GM21360 (cell line): ENCODE results near the gene GPBAR1.

Experiments used
- ATAC-seq: cut with Tn5 transposase; IDR thresholded peaks from one replicate; pipeline ENCODE4 v1.9.1; 2021; ENCODE audit warnings: mild to moderate bottlenecking, moderate library complexity; ENCODE audit not compliant: unreplicated experiment

The GPBAR1 gene

GRCh38 chr2:218284106-218284811, 23.4 kb downstream of the GPBAR1 start:
- ATAC-seq = no peak

DNA sequence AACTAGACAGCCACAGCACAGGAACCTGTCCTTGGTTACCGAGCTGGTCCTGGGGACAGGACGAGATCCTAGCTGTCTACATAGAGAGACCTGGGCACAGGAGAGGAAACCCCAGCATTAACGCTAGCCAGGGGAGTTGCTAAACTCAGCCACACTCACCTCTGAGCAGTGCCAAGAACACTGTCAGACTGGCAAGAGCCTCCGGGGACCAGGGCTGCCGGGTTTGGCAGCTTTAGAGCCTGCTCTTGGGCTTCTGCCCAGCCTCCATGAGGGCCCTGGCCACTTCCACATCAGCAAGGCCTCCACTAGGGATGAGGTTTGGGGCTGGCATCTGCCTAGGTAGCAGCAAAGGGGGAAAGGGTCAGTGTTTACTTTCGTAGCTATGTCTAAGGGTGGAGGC, 24.8 kb downstream of the GPBAR1 start:
- no peak for ATAC-seq

DNA sequence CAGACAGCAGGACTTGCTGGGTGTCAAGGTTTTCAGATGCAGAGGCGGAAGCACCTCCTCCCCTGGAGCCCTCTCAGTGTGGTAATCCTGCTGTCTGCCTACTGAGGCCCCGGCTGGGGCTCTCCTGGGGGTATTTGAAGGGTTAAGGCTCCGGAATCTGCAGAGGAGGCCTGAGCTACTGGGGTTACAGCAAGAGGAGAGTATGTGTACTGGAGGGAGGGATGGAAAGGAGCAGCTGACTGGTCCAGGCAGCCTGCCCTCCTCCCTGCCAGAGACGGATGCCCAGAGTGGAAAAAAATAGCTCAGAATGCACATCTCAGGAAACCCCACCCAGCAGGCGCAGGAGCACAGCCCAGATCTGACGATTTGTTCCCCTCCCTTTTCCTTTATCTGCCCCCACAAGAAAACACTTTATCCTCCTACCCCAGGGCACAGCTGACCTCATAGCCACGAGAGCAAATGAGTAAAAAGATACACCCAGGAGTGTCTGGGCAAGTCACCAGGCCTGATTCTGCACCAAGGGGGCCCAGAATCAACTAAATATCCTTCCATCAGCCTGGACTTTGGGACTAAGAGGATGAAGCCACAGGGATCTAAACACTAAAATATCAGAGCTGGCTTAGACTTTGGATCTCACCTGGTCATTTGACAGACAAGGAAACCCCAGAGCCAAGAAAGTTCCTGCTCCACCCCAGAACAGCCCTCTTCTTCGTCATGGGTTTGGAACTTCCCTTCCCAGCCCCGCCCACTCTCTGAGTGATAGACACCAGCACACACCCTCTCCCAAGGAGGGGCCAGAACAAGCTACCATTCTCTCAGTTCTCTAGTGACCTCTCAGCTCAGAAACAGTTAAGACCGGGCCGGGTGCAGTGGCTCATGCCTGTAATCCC, 26.0 kb downstream of the GPBAR1 start:
- peak; percentile 54 for ATAC-seq

- no peak for ATAC-seq
Measured at GRCh38 chr2:218289639-218290315, 29.0 kb downstream of the GPBAR1 start.

DNA sequence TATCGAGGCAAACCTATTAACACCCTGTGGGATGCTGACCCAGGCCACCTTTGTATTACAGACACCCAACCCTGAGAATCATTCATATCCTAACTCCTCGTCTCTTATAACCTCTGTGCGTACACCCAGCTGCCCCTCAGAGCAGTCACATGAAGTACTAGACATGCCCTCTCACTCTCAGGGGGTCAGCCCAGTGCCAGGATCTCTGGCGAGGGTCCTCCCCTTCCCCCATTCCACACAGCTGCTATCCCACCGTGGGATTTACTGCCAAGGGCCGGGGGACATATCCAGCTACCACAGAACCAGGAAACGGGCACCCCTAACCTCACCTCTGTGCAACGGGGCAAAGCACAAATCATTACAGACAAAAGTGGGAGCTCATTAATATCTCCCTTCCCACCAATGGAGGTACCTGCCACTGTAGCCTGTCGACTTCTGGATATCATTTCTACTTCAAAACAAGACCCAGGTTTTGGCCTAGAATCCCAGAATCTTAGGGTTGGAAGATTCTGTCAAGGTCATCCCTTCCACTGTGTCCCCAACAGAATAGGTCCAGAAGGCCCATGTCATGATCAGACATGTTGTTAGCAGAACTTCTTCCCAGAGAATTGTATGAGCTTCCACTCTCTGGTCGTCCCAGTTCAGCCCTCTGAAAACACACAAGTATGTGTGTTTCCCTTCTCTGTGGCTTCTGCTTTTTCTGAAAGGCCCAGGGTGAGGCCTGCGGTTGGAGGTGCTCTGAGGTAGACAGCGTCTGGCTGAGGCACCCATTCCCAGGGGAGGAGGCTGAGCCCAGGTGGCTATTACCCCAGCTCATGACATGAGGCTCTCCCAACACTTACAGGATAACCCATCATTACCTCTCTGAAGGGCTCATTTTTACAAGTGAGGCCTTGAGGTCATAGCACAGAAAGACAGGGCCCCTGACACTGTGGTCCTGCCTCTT, 29.8 kb downstream of the GPBAR1 start:
- peak; percentile 39 for ATAC-seq

DNA sequence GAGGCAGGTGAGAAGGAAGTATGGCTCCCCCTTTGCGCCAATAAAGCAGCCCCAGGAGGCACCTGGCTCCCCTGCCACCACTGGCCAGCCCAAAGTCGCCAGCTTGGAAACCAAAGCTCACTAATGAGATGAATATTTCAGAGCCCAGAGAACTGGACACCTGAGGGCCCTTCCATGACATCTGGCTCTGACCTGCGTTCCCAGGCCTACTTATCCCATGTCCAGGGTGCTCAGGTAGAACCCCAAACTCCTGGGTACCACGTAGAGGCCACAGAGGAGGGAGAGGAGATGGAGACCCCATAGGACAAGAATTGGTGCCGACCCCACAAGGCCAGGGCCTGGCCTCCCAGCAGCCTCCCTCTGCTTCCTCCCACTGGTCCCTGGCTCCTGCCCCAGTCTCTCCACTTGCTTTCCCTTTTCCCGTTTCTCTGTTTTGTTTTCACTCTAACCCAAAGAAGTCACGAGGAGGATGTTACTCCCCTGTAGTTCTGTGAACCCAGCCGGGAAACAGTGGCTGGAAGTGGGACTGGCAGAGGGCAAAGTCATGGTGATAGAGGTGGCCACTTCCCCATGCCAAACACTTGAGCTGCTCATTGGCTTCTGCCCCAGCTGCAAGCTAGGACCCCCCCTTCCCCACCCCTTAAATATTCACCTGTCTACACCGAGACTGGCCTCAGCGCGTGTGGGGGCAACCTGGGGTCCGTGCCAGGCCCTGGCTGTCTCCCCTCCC, 30.7 kb downstream of the GPBAR1 start:
- no peak for ATAC-seq

DNA sequence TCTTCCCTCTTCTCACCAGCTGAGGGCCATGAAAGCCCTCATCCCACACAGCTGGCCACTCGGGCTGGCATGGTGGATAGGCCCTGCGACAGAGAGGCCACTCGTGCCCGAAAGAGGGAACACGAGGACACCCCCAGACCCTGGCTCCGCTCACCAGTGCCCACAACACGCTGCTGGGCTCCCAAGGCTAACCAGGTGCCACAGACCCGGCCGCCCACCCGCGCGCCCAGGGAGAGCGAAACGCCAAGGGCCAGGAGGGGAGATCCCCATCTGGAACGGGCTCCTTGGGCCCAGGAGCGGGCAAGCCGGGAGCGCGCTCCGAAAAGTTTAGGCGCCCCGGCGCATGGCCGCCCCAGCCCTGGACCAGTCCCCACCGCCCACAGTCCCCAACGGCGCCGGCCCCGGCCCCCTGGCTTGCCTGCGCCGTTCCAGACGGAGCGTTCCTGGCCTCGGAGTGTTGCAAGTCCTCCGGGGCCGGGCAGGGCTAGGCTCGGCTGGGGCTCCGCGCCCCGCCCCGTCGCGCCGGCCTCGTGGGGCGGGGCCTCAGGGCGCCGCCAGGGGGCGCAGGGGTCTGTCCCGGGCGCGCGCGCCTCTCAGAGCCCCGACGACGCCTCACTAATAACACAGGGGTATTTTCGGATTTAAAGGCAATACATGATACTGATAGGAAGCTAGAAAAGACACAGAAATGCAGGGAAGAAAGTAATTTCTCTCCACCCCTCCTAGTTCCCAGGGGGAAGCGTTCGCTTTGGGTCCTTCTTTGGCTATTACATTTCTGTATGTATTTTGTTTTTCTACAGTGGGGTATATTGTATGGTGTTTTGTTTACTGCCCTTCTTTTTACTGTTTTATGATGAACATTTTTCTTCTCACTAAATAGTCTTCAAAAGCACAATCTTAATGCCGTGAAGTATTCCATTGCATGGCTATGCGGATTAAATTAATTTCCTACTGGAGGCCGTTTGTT, 31.5 kb downstream of the GPBAR1 start, which contains the start of gene TMBIM1:
Gene TMBIM1 (minus strand): TSS at position 456 of the 967 bp plus-strand sequence. CDS start 10,362 bp downstream, outside the sequence.
- ATAC-seq = peak; percentile 73

- ATAC-seq = no peak
Measured at GRCh38 chr2:218293715-218294429, 33.1 kb downstream of the GPBAR1 start.

GRCh38 chr2:218294430-218295022, 33.7 kb downstream of the GPBAR1 start:
- ATAC-seq = no peak

- ATAC-seq = no peak
Measured at GRCh38 chr2:218295029-218295428, 34.2 kb downstream of the GPBAR1 start.

- no peak for ATAC-seq
Measured at GRCh38 chr2:218296200-218296599, 35.4 kb downstream of the GPBAR1 start.

DNA sequence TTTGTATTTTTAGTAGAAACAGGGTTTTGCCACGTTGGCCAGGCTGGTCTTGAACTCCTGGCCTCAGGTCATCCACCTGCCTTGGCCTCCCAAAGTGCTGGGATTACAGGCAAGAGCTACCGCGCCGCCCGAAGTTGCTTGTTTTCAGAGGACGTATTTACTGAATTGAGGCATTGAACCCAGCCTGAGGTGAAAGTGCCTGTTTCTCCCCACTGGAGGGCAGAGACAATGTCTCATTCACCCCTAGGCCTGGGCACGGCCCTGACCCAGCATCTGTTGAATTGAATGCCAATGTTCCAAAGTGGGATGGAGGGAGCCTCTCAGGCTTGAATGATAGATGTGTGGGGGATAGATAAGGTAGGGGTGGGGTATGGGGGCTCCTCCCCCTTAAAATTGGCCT, 36.0 kb downstream of the GPBAR1 start:
- no peak for ATAC-seq

- ATAC-seq = no peak
Measured at GRCh38 chr2:218298314-218298875, 37.6 kb downstream of the GPBAR1 start.

GRCh38 chr2:218300141-218300540, 39.3 kb downstream of the GPBAR1 start:
- no peak for ATAC-seq

- no peak for ATAC-seq
Measured at GRCh38 chr2:218301176-218301819, 40.5 kb downstream of the GPBAR1 start.

- ATAC-seq = no peak
Measured at GRCh38 chr2:218305383-218305782, 44.6 kb downstream of the GPBAR1 start.
